ENCODE data around the gene SLC38A1. TPM values are rescaled to one million over a fixed set of nuclear protein-coding genes. Genes with fewer than 3 reads are reported as not detected.
"Not testable (repeated sequence)": the region's sequence is repeated elsewhere in the genome, so short reads cannot be mapped to it uniquely, and the experiment has no call there.

Gene SLC38A1
- total RNA-seq, 4 donors from 2014 or later: 41.9 to 82.3 (median 49.8) TPM

DNA sequence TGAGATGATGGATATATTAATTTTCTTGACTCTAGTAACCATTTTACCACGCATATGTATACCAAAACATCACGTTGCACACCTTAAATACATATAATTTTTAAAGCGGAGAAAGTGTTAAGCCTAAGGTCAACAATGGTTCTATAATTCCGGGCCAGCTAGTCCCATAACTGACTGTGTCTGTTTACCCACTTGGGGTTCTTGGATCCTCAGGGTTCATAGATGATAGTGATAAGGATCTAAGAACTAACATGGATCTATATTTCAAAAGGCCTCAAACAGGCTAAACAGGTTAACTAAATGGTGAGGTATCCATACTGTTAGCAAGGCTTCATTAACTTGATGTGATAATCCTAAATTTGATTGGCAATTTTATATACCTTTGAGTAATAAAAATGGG is 9.8 kb downstream of the SLC38A1 start:
- no peaks in the 10 kb centered on the region for H3K9me3 ChIP-seq
- no peaks in the 10 kb centered on the region for H3K27me3 ChIP-seq
- peaks cover 0 to under 1% (median 0%) of the 10 kb centered on the region in 3 donors for H3K36me3 ChIP-seq
- no peak for DNase-seq
- peaks cover 0 to 12% (median 0%) of the 10 kb centered on the region in 4 donors for H3K4me1 ChIP-seq
- no peak overlapping the region for H3K4me3 ChIP-seq
- TF ChIP-seq, protein P1, sequence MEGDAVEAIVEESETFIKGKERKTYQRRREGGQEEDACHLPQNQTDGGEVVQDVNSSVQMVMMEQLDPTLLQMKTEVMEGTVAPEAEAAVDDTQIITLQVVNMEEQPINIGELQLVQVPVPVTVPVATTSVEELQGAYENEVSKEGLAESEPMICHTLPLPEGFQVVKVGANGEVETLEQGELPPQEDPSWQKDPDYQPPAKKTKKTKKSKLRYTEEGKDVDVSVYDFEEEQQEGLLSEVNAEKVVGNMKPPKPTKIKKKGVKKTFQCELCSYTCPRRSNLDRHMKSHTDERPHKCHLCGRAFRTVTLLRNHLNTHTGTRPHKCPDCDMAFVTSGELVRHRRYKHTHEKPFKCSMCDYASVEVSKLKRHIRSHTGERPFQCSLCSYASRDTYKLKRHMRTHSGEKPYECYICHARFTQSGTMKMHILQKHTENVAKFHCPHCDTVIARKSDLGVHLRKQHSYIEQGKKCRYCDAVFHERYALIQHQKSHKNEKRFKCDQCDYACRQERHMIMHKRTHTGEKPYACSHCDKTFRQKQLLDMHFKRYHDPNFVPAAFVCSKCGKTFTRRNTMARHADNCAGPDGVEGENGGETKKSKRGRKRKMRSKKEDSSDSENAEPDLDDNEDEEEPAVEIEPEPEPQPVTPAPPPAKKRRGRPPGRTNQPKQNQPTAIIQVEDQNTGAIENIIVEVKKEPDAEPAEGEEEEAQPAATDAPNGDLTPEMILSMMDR (IDR thresholded peaks at IDR 0.05): no peak
- TF ChIP-seq POLR2A (IDR thresholded peaks at IDR 0.05): no peak
- no peak overlapping the region for H3K27ac ChIP-seq

DNA sequence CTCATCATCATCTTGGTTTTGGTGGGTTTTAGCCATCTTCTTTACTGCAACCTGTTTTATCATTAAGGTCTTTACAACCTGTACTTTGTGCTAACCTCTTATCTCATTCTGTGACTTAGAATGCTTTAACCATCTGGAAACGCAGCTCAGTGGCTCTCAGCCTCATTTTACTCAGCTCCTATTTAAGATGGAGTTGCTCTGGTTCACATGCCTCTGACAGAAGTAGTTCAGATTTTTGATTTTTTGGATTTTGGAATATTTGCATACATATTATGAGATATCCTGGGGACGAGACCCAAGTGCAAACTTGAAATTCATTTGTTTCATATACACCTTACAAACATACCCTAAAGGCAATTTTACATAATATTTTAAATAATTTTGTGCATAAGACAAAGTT is 10.7 kb downstream of the SLC38A1 start:
- no peak for DNase-seq
- H3K27ac ChIP-seq: no peak overlapping the region
- H3K9me3 ChIP-seq: no peaks in the 10 kb centered on the region
- TF ChIP-seq, protein P1 (IDR thresholded peaks at IDR 0.05): no peak
- TF ChIP-seq POLR2A (IDR thresholded peaks at IDR 0.05): no peak
- no peak overlapping the region for H3K4me3 ChIP-seq
- peaks cover 0 to 12% (median 0%) of the 10 kb centered on the region in 4 donors for H3K4me1 ChIP-seq
- H3K27me3 ChIP-seq: no peaks in the 10 kb centered on the region
- peaks cover 0 to 9% (median 0%) of the 10 kb centered on the region in 3 donors for H3K36me3 ChIP-seq

DNA sequence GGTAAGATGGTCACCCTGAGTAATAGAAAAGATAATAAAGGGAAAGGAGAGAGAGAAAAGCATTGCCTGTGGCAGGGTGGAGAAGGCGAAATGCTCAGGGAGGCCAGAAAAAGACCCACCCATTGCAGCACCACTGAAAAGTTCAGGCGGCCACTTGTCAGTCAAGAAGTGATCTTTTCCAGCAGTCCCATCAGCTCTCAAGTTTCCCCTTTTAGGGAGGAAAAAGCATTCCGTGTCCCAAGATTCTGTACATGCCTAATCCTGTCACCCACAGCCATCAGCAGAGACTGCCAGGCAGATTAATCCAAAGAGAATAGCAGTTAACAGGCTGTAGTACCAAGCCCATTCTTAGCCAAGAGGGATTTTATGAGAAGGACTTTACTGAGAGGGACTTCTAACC is 11.9 kb downstream of the SLC38A1 start:
- peaks cover 0 to 9% (median 0%) of the 10 kb centered on the region in 3 donors for H3K36me3 ChIP-seq
- DNase-seq: no peak
- TF ChIP-seq, protein P1 (IDR thresholded peaks at IDR 0.05): no peak
- TF ChIP-seq POLR2A (IDR thresholded peaks at IDR 0.05): no peak
- H3K4me1 ChIP-seq: peaks cover 0 to 12% (median 0%) of the 10 kb centered on the region in 4 donors
- H3K27me3 ChIP-seq: no peaks in the 10 kb centered on the region
- no peaks in the 10 kb centered on the region for H3K9me3 ChIP-seq
- no peak overlapping the region for H3K4me3 ChIP-seq
- H3K27ac ChIP-seq: no peak overlapping the region

DNA sequence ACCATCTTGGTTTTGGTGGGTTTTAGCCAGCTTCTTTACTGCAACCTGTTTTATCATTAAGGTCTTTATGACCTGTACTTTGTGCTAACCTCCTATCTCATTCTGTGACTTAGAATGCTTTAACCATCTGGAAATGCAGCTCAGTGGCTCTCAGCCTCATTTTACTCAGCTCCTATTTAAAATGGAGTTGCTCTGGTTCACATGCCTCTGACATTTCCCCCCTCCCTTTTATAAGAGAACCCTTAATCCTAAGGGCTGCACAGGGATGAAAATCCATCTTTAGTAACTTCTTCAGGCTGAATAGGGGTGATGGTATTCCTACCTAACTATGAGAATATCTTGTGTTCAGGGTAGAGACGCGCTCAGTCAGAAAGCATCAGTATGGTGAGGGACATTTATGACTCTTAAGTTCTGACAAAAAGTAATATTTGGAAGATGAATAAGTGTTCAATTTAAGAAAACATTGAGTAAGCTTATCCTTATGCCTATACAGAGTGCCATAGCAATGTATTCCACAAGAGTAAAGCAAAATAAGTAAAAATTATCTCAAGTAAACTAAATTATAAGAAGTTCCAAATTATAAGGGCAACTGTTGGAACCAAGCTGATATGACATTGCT is 15.2 kb downstream of the SLC38A1 start:
- H3K4me1 ChIP-seq: peaks cover 0 to 11% (median 0%) of the 10 kb centered on the region in 4 donors
- no peak for DNase-seq
- H3K9me3 ChIP-seq: no peaks in the 10 kb centered on the region
- H3K27me3 ChIP-seq: no peaks in the 10 kb centered on the region
- H3K36me3 ChIP-seq: peaks cover 0 to 9% (median 0%) of the 10 kb centered on the region in 3 donors
- TF ChIP-seq, protein P1 (IDR thresholded peaks at IDR 0.05): no peak
- TF ChIP-seq POLR2A (IDR thresholded peaks at IDR 0.05): no peak
- no peak overlapping the region for H3K4me3 ChIP-seq
- H3K27ac ChIP-seq: no peak overlapping the region

DNA sequence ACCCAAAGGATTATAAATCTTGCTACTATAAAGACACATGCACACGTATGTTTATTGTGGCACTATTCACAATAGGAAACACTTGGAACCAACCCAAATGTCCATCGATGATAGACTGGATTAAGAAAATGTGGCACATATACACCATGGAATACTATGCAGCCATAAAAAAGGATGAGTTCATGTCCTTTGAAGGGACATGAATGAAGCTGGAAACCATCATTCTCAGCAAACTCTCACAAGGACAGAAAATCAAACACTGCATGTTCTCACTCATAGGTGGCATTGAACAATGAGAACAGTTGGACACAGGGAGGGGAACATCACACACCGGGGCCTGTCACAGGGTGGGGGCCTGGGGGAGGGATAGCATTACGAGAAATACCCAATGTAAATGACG is 16.8 kb downstream of the SLC38A1 start:
- H3K36me3 ChIP-seq, H3K27me3 ChIP-seq, H3K4me1 ChIP-seq, H3K9me3 ChIP-seq, H3K4me3 ChIP-seq, DNase-seq, H3K27ac ChIP-seq: not testable (repeated sequence)

DNA sequence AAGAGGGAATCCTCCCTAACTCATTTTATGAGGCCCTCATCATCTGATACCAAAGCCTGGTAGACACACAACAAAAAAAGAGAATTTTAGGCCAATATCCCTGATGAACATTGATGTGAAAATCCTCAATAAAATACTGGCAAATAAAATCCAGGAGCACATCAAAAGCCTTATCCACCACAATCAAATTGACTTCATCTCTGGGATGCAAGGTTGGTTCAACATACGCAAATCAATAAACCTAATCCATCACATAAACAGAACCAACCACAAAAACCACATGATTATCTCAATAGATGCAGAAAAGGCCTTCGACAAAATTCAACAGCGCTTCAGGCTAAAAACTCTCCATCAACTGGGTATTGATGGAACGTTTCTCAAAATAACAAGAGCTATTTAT is 18.9 kb downstream of the SLC38A1 start:
- not testable (repeated sequence) for H3K9me3 ChIP-seq, H3K36me3 ChIP-seq, H3K27me3 ChIP-seq, H3K27ac ChIP-seq, H3K4me3 ChIP-seq, DNase-seq, H3K4me1 ChIP-seq
